Endometrial microvascular endothelial cells (primary cell): ENCODE results near the gene MED29. TPM values are rescaled to one million over a fixed set of nuclear protein-coding genes. Genes with fewer than 3 reads are reported as not detected.

Source experiments
- in situ Hi-C: cut with HindIII; loops from 2 replicates; pipeline ENCODE4 v1.10.0; 2017; ENCODE audit warnings: low sequenced_read_pairs, low pct_unique_long_range_greater_than_20kb; ENCODE audit errors: inconsistent ontology term
- total RNA-seq: library from RNA; depleted of rRNA; stranded (reverse); fragments of >200 nt; gene quantifications from one replicate; pipeline ENCODE4 v1.2.3, GENCODE V29; 2015; ENCODE audit errors: inconsistent ontology term

MED29 gene
- total RNA-seq, 1 donor from 2014 or later, result 23.0 TPM

GRCh38 chr19:39389631-39390414 lies 1.4 kb upstream of the MED29 start:
- in situ Hi-C loops, result no loop called here

- in situ Hi-C loops, result no loop called here
Measured at GRCh38 chr19:39390451-39390750, 777 bp upstream of the MED29 start.

- in situ Hi-C loops, result no loop called here
Measured at GRCh38 chr19:39397360-39398296, 6.5 kb downstream of the MED29 start.

GRCh38 chr19:39398297-39398864 lies 7.2 kb downstream of the MED29 start:
- in situ Hi-C loops, result no loop called here

GRCh38 chr19:39399668-39400050 lies 8.5 kb downstream of the MED29 start:
- in situ Hi-C loops, result no loop called here

- in situ Hi-C loops, result no loop called here
Measured at GRCh38 chr19:39400061-39400460, 8.9 kb downstream of the MED29 start.

GRCh38 chr19:39401070-39401548 lies 9.9 kb downstream of the MED29 start:
- in situ Hi-C loops, result no loop called here

GRCh38 chr19:39401549-39402345 lies 10.6 kb downstream of the MED29 start:
- in situ Hi-C loops, result no loop called here

- in situ Hi-C loops, result no loop called here
Measured at GRCh38 chr19:39402346-39403300, 11.4 kb downstream of the MED29 start.

GRCh38 chr19:39403331-39404312 lies 12.4 kb downstream of the MED29 start:
- in situ Hi-C loops, result no loop called here

- in situ Hi-C loops, result no loop called here
Measured at GRCh38 chr19:39405261-39405957, 14.2 kb downstream of the MED29 start.

GRCh38 chr19:39405958-39406655 lies 14.9 kb downstream of the MED29 start:
- in situ Hi-C loops, result no loop called here

- in situ Hi-C loops, result no loop called here
Measured at GRCh38 chr19:39406656-39407409, 15.7 kb downstream of the MED29 start, which contains the start of gene ZFP36. Gene ZFP36, plus strand, starts transcription at chr19:39406847. Its CDS starts 58 bp downstream, at chr19:39406905.

- in situ Hi-C loops, result no loop called here
Measured at GRCh38 chr19:39407410-39407659, 16.2 kb downstream of the MED29 start.
